K562 (cell line): ENCODE measurements around the gene CD47. TPM values are rescaled to one million over a fixed set of nuclear protein-coding genes. Genes with fewer than 3 reads are reported as not detected.

ENCODE experiments used
- CTBP1 ChIP-seq: fragments of 450-650 bp; IDR thresholded peaks from 2 replicates; pipeline ENCODE4 v1.6.1; 2016; ENCODE audit warnings: borderline replicate concordance
- E2F5 ChIP-seq: sonication (generic); formaldehyde crosslinking; IDR thresholded peaks from 2 replicates; pipeline ENCODE4 v1.8.0; 2022; ENCODE audit warnings: mild to moderate bottlenecking, missing genetic modification reagents
- ESRRA ChIP-seq: fragments of 450-650 bp; IDR thresholded peaks from 2 replicates; pipeline ENCODE4 v1.6.1; 2014; ENCODE audit warnings: low read depth, mild to moderate bottlenecking, moderate library complexity, borderline replicate concordance
- HIVEP1 ChIP-seq: fragments of 250-450 bp; sonication (Bioruptor Pico); IDR thresholded peaks from 2 replicates; pipeline ENCODE4 v1.4.0; 2020; ENCODE audit warnings: mild to moderate bottlenecking
- HOXB6 ChIP-seq: fragments of 250-450 bp; sonication (Bioruptor Pico); IDR thresholded peaks from 2 replicates; pipeline ENCODE4 v1.5.1; 2022; ENCODE audit warnings: mild to moderate bottlenecking, borderline replicate concordance
- JUND ChIP-seq, 2 experiments: IDR thresholded peaks; 2 replicates in 1 of 2; 3 replicates in 1 of 2; pipeline ENCODE4 v1.6.1; 2011; ENCODE audit warnings: borderline replicate concordance in 2 of 2, low read depth in 2 of 2, low read length in 2 of 2, improper control_type of control experiment in 1 of 2, missing biosample characterization in 1 of 2, missing genetic modification characterization in 1 of 2, missing genetic modification reagents in 1 of 2
- MAX ChIP-seq: sonication (generic); formaldehyde crosslinking; IDR thresholded peaks from 2 replicates; pipeline ENCODE4 v1.9.0; 2022; ENCODE audit warnings: mild to moderate bottlenecking, missing genetic modification reagents
- MEF2D ChIP-seq: conservative IDR thresholded peaks from 2 replicates; pipeline ENCODE4 v1.6.1; 2016; ENCODE audit warnings: low read depth, missing genetic modification characterization, missing compliant biosample characterization
- NR0B1 ChIP-seq: fragments of 450-650 bp; IDR thresholded peaks from one replicate; pipeline ENCODE4 v1.6.1; 2018; ENCODE audit warnings: mild to moderate bottlenecking, moderate library complexity; ENCODE audit not compliant: partially characterized antibody
- OTX1 ChIP-seq: fragments of 450-650 bp; formaldehyde crosslinking; IDR thresholded peaks from 2 replicates; pipeline ENCODE4 v1.4.0; 2022; ENCODE audit warnings: mild to moderate bottlenecking
- POLR3A ChIP-seq: IDR thresholded peaks from 2 replicates; pipeline ENCODE4 v1.6.1; 2011; ENCODE audit warnings: borderline replicate concordance, mild to moderate bottlenecking, moderate library complexity; ENCODE audit not compliant: insufficient read length, insufficient read depth; ENCODE audit errors: extremely low read depth
- SP1 ChIP-seq: sonication (generic); formaldehyde crosslinking; IDR thresholded peaks from 2 replicates; pipeline ENCODE4 v1.8.1; 2022; ENCODE audit warnings: mild to moderate bottlenecking, missing genetic modification reagents
- U2AF1 ChIP-seq: fragments of 200-400 bp; formaldehyde crosslinking; optimal IDR thresholded peaks from 2 replicates; pipeline ENCODE3; 2017; ENCODE audit warnings: mild to moderate bottlenecking, low read depth, low read length, moderate library complexity
- ZNF217 ChIP-seq: sonication (generic); formaldehyde crosslinking; IDR thresholded peaks from 2 replicates; pipeline ENCODE4 v1.8.0; 2022; ENCODE audit warnings: mild to moderate bottlenecking, missing genetic modification reagents
- ZNF232 ChIP-seq: sonication (generic); formaldehyde crosslinking; IDR thresholded peaks from 2 replicates; pipeline ENCODE4 v1.8.0; 2022; ENCODE audit warnings: mild to moderate bottlenecking, missing genetic modification reagents
- ZNF407 ChIP-seq: fragments of 450-650 bp; IDR thresholded peaks from 2 replicates; pipeline ENCODE4 v1.6.1; 2016; ENCODE audit warnings: low read depth
- ZNF785 ChIP-seq: fragments of 250-450 bp; sonication (Bioruptor Pico); IDR thresholded peaks from 2 replicates; pipeline ENCODE4 v1.4.0; 2020; ENCODE audit warnings: mild to moderate bottlenecking
- polyA plus RNA-seq, 8 experiments: library from polyadenylated mRNA; depleted of rRNA in 4 of 8; stranded (reverse) in 5 of 8; unstranded in 3 of 8; fragments of >200 nt; fragmentation: Nextera tagmentation in 2 of 8; fragmentation: Illumina TruSeq in 1 of 8; extraction: Ambion mirVana in 2 of 8; extraction: Trizol in 1 of 8; gene quantifications; 2 replicates each; pipeline versions ENCODE4 v1.2.1 to v1.2.3, GENCODE V29; 2011 to 2014; ENCODE audit warnings: inconsistent platforms in 1 of 8, missing spikeins in 1 of 8
- total RNA-seq, 7 experiments: library from RNA; depleted of rRNA in 6 of 7; stranded (reverse); fragments of >200 nt in 6 of 7; fragmentation: Illumina TruSeq in 2 of 7; extraction: Trizol in 2 of 7; gene quantifications; 2 replicates each; pipeline versions ENCODE4 v1.2.1 to v1.2.3, GENCODE V29; 2011 to 2021; ENCODE audit warnings: low replicate concordance in 1 of 7

CD47 gene
- total and polyA plus RNA-seq, 9 of the 15 experiments (the other 6 are each of a cell fraction or from before 2014, with no cell fraction given): 10.2 to 62.6 (median 36.3) TPM

- TF ChIP-seq ZNF407: no peak
- TF ChIP-seq SP1 (CRISPR knock-in tag): no peak
- TF ChIP-seq OTX1 (CRISPR knock-in tag): no peak
- TF ChIP-seq NR0B1: no peak
- TF ChIP-seq ESRRA: 0 out of 2 replicates have a peak, but pooled peaks have one; percentile 41
- TF ChIP-seq HIVEP1: no peak
- TF ChIP-seq ZNF217 (CRISPR knock-in tag): no peak
- no peak for TF ChIP-seq ZNF232
- TF ChIP-seq U2AF1: no peak
- no peak for TF ChIP-seq POLR3A
- no peak for TF ChIP-seq E2F5 (CRISPR knock-in tag)
- 0 out of 2 replicates have a peak, but pooled peaks have one; percentile 21 for TF ChIP-seq JUND (IDR thresholded peaks at IDR 0.05; ENCODE audit: borderline replicate concordance, low read depth, low read length)
- TF ChIP-seq JUND (tag; IDR thresholded peaks at IDR 0.05; ENCODE audit: borderline replicate concordance, low read depth, low read length): 0 out of 3 replicates have a peak, but pooled peaks have one; percentile 13
- TF ChIP-seq CTBP1: peak; percentile 76; the same call in 1 of the 2 replicates
- TF ChIP-seq HOXB6 (CRISPR knock-in tag): no peak
- TF ChIP-seq MAX (CRISPR knock-in tag): no peak
- TF ChIP-seq MEF2D (tag): no peak
- TF ChIP-seq ZNF785 (CRISPR knock-in tag): no peak
Measured at GRCh38 chr3:108006077-108006771, 84.6 kb downstream of the CD47 start (continued).
